ENCODE results near the gene RNGTT.

DNA sequence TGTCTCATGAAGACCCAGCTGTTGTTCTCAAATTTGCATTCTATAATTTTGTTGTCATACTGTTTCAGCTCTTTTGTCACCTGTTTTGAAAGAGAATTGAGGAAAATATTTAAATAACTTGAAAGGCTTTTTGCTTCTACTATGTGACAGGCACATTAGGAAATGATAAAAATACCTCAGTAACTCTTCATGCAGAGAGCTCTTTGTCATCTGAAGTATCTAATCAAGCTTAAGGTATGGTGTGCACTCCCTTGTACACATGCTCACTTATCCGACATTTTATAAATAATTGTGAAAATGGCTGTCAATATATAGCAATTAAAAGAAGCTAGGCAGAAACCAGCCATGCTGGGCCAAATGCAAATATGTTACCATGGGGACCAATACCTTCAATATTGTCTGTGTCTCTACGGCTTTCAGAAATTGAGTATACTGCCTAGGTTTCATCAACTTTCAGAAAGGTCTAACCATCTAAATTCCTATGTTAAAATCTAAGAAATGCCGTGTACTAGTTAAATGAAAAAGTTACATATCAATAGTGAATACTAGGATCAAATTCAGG is 349.0 kb downstream of the RNGTT start:
- TF ChIP-seq, protein P1, sequence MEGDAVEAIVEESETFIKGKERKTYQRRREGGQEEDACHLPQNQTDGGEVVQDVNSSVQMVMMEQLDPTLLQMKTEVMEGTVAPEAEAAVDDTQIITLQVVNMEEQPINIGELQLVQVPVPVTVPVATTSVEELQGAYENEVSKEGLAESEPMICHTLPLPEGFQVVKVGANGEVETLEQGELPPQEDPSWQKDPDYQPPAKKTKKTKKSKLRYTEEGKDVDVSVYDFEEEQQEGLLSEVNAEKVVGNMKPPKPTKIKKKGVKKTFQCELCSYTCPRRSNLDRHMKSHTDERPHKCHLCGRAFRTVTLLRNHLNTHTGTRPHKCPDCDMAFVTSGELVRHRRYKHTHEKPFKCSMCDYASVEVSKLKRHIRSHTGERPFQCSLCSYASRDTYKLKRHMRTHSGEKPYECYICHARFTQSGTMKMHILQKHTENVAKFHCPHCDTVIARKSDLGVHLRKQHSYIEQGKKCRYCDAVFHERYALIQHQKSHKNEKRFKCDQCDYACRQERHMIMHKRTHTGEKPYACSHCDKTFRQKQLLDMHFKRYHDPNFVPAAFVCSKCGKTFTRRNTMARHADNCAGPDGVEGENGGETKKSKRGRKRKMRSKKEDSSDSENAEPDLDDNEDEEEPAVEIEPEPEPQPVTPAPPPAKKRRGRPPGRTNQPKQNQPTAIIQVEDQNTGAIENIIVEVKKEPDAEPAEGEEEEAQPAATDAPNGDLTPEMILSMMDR (conservative IDR thresholded peaks at IDR 0.05 in 1 of 2, IDR thresholded peaks at IDR 0.05 in 1 of 2; ENCODE audit: extremely low read depth in 1 of 2, insufficient read depth in 1 of 2, low read depth in 1 of 2, low read length in 2 of 2): no peak
- TF ChIP-seq EZH2 (IDR thresholded peaks at IDR 0.05; ENCODE audit: borderline replicate concordance, low read length): no peak

Data from mammary epithelial cell (primary cell).